Activated T-cell treated with anti-CD3 and anti-CD28 coated beads, Interleukin-2, amount 50 U/mL, for 48 hours (primary cell): ENCODE measurements around the gene USP6NL.
A peak's percentile ranks its signal among the peaks of the same experiment; 100 is the strongest.

Experiments used
- DNase-seq, 2 experiments: peaks; one replicate each; pipeline ENCODE4 v3.0.0-alpha.2; 2020

USP6NL gene

GRCh38 chr10:11615396-11615795, 3.9 kb upstream of the USP6NL start:
- DNase-seq, result no peak

GRCh38 chr10:11612021-11613001, 861 bp upstream of the USP6NL start:
- DNase-seq, result peak in 1 of 2 experiments; percentile 25

- DNase-seq, result peak; percentile 48 to 54
Measured at GRCh38 chr10:11610826-11611247, 613 bp downstream of the USP6NL start.

- DNase-seq, result no peak
Measured at GRCh38 chr10:11610166-11610825, 1.2 kb downstream of the USP6NL start.

GRCh38 chr10:11609492-11610093, 1.9 kb downstream of the USP6NL start:
- no peak for DNase-seq

GRCh38 chr10:11609052-11609451, 2.4 kb downstream of the USP6NL start:
- no peak for DNase-seq

- no peak for DNase-seq
Measured at GRCh38 chr10:11608159-11609013, 3.1 kb downstream of the USP6NL start.

GRCh38 chr10:11605807-11606408, 5.5 kb downstream of the USP6NL start:
- DNase-seq, result no peak

- DNase-seq, result no peak
Measured at GRCh38 chr10:11604865-11605650, 6.4 kb downstream of the USP6NL start.

GRCh38 chr10:11603741-11604140, 7.7 kb downstream of the USP6NL start:
- DNase-seq, result no peak

GRCh38 chr10:11602919-11603523, 8.4 kb downstream of the USP6NL start:
- DNase-seq, result no peak

GRCh38 chr10:11602358-11602757, 9.1 kb downstream of the USP6NL start:
- no peak for DNase-seq

GRCh38 chr10:11601670-11602069, 9.8 kb downstream of the USP6NL start:
- no peak for DNase-seq

GRCh38 chr10:11600280-11600679, 11.2 kb downstream of the USP6NL start:
- DNase-seq, result no peak

- no peak for DNase-seq
Measured at GRCh38 chr10:11598712-11599397, 12.6 kb downstream of the USP6NL start.

GRCh38 chr10:11597470-11597869, 14.0 kb downstream of the USP6NL start:
- DNase-seq, result no peak

- DNase-seq, result no peak
Measured at GRCh38 chr10:11595395-11595692, 16.1 kb downstream of the USP6NL start.

GRCh38 chr10:11594589-11595394, 16.7 kb downstream of the USP6NL start:
- DNase-seq, result no peak

- no peak for DNase-seq
Measured at GRCh38 chr10:11593612-11594011, 17.8 kb downstream of the USP6NL start.

GRCh38 chr10:11589738-11590137, 21.7 kb downstream of the USP6NL start:
- DNase-seq, result no peak
